Sigmoid colon (tissue), 4 donors: ENCODE data around the gene UBE2H.

ENCODE experiments used
- CTCF ChIP-seq, 4 experiments: fragments of 450-650 bp in 3 of 4; fragments of 200-600 bp in 1 of 4; IDR thresholded peaks; one replicate each; pipeline ENCODE4 v1.5.1; 2016 to 2019; ENCODE audit warnings: antibody characterized with exemption in 4 of 4, mild to moderate bottlenecking in 3 of 4, moderate library complexity in 2 of 4
- EP300 ChIP-seq, 4 donors: sonication (generic); formaldehyde crosslinking; IDR thresholded peaks; one replicate each; pipeline ENCODE4 v1.6.1; 2017; ENCODE audit warnings: antibody characterized with exemption in 4 of 4
- POLR2AphosphoS5 ChIP-seq, 4 donors: sonication (generic); formaldehyde crosslinking; IDR thresholded peaks; one replicate each; pipeline ENCODE4 v1.6.1; 2017; ENCODE audit warnings: antibody characterized with exemption in 4 of 4

GRCh38 chr7:129884495-129884894, 68.3 kb downstream of the UBE2H start:
- no peak for TF ChIP-seq CTCF (IDR thresholded peaks at IDR 0.05)
- TF ChIP-seq EP300 (IDR thresholded peaks at IDR 0.05) = no peak
- no peak for TF ChIP-seq POLR2AphosphoS5 (IDR thresholded peaks at IDR 0.05)
